ENCODE data around the gene CD55.

Gene CD55, protein sequence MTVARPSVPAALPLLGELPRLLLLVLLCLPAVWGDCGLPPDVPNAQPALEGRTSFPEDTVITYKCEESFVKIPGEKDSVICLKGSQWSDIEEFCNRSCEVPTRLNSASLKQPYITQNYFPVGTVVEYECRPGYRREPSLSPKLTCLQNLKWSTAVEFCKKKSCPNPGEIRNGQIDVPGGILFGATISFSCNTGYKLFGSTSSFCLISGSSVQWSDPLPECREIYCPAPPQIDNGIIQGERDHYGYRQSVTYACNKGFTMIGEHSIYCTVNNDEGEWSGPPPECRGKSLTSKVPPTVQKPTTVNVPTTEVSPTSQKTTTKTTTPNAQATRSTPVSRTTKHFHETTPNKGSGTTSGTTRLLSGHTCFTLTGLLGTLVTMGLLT

DNA sequence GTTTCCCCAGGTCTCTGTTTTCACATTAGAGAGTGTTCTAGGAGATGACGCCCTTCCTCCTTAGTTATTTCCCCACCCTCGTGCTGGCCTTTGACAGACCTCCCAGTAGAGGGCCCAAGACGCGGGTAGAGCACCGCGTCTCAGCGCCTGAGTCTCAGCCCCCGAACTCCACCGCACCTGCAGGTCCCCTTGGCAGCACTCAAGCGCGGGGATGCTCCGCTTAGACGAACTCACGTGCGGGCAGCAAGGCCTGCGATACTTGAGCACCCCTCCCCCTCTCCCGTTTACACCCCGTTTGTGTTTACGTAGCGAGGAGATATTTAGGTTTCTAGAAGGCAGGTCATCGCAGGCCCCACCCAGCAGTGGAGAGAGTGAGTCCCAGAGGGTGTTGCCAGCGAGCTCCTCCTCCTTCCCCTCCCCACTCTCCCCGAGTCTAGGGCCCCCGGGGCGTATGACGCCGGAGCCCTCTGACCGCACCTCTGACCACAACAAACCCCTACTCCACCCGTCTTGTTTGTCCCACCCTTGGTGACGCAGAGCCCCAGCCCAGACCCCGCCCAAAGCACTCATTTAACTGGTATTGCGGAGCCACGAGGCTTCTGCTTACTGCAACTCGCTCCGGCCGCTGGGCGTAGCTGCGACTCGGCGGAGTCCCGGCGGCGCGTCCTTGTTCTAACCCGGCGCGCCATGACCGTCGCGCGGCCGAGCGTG lies at the start of gene CD55:
Gene CD55, plus strand, starts transcription at position 600 of the 711 bp plus-strand sequence. Its CDS starts 88 bp downstream, at position 688.
- Histone ChIP-seq H3K9ac (ENCODE audit: low read length) (peak within 1 kb of the TSS; percentile 77), H3K27ac (ENCODE audit: low read depth, low read length) (peak within 1 kb of the TSS; percentile 53; the same call in 1 of the 2 replicates), H3K36me3 (ENCODE audit: control insufficient read depth, insufficient read depth, low read length) (peaks cover 13% of the 10 kb centered on the region; the same call in 1 of the 2 replicates), H3K27me3 (ENCODE audit: control insufficient read depth, insufficient read depth, low read length) (no peaks in the 10 kb centered on the region; the same call in 1 of the 2 replicates), H3K9me3 (ENCODE audit: control insufficient read depth, insufficient read depth, low read depth, low read length) (no peaks in the 10 kb centered on the region), H3K4me3 (ENCODE audit: low read depth, low read length) (peak within 1 kb of the TSS; percentile 81), H3K4me1 (ENCODE audit: control insufficient read depth, insufficient read depth, low read length) (peaks cover 10% of the 10 kb centered on the region)

DNA sequence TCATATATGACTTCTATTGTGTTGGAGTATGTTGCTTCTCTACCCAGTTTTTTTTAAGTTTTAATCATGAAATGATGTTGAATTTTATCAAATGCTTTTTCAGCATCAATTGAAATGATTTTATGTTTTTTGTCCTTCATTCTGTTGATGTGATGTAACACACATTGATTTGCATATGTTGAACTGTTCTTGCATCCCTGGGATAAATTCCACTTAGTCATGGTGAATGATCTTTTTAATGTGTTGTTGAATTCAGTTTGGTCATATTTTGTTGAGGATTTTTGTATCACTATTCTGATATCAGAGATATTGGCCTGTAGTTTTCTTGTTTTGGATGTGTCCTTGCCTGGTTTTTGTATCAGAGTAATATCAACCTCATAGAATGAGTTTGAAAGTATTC lies 46.6 kb upstream of the CD55 start:
- Histone ChIP-seq H3K27me3 (ENCODE audit: control insufficient read depth, insufficient read depth, low read length) (no peaks in the 10 kb centered on the region), H3K27ac (ENCODE audit: low read depth, low read length) (no peak overlapping the region), H3K9me3 (ENCODE audit: control insufficient read depth, insufficient read depth, low read depth, low read length) (no peaks in the 10 kb centered on the region), H3K4me1 (ENCODE audit: control insufficient read depth, insufficient read depth, low read length) (no peaks in the 10 kb centered on the region), H3K4me3 (ENCODE audit: low read depth, low read length) (no peak overlapping the region), H3K36me3 (ENCODE audit: control insufficient read depth, insufficient read depth, low read length) (no peaks in the 10 kb centered on the region), H3K9ac (ENCODE audit: low read length) (no peak overlapping the region)

DNA sequence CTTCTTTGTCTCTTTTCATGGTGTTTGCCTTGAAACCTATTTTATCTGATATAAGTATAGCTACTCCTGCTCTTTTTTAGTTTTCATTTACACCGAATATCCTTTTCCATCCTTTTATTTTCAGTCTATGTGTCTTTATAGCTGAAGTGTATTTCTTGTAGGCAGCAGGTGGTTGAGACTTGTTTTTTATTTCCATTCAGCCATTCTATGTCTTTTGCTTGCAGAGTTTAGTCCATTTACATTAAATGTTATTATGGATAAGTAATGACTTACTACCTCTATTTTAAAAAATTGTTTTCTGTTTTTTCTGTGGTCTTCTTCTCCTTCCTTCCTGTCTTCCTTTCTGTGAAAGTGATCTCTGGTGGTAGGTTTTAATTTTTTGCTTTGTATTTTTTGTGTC lies 45.0 kb upstream of the CD55 start:
- Histone ChIP-seq H3K4me1 (ENCODE audit: control insufficient read depth, insufficient read depth, low read length) (no peaks in the 10 kb centered on the region), H3K4me3 (ENCODE audit: low read depth, low read length) (no peak overlapping the region), H3K9ac (ENCODE audit: low read length) (no peak overlapping the region), H3K36me3 (ENCODE audit: control insufficient read depth, insufficient read depth, low read length) (no peaks in the 10 kb centered on the region), H3K27ac (ENCODE audit: low read depth, low read length) (no peak overlapping the region), H3K9me3 (ENCODE audit: control insufficient read depth, insufficient read depth, low read depth, low read length) (no peaks in the 10 kb centered on the region), H3K27me3 (ENCODE audit: control insufficient read depth, insufficient read depth, low read length) (no peaks in the 10 kb centered on the region)

DNA sequence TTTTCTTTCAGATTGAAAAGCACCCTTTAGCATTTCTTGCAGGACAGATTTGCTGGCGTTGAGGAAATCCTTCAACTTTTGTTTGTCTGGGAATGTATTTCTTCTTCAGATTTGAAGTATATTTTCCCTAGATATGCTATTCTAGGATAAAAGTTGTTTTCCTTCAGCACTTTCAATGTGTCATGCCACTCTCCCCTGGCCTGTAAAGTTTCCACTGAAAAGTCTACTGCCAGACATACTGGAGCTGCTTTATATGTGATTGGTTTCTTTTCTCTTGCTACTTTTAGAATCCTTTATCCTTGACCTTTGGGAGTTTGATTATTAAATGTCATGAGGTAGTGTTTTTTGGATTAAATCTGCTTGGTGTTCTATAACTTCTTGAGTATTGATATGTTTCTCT lies 44.2 kb upstream of the CD55 start:
- H3K9me3 ChIP-seq (ENCODE audit: control insufficient read depth, insufficient read depth, low read depth, low read length): no peaks in the 10 kb centered on the region
- no peaks in the 10 kb centered on the region for H3K36me3 ChIP-seq (ENCODE audit: control insufficient read depth, insufficient read depth, low read length)
- H3K9ac ChIP-seq (ENCODE audit: low read length): no peak overlapping the region
- no peaks in the 10 kb centered on the region for H3K27me3 ChIP-seq (ENCODE audit: control insufficient read depth, insufficient read depth, low read length)
- H3K27ac ChIP-seq (ENCODE audit: low read depth, low read length): no peak overlapping the region
- no peaks in the 10 kb centered on the region for H3K4me1 ChIP-seq (ENCODE audit: control insufficient read depth, insufficient read depth, low read length)
- H3K4me3 ChIP-seq (ENCODE audit: low read depth, low read length): no peak overlapping the region

DNA sequence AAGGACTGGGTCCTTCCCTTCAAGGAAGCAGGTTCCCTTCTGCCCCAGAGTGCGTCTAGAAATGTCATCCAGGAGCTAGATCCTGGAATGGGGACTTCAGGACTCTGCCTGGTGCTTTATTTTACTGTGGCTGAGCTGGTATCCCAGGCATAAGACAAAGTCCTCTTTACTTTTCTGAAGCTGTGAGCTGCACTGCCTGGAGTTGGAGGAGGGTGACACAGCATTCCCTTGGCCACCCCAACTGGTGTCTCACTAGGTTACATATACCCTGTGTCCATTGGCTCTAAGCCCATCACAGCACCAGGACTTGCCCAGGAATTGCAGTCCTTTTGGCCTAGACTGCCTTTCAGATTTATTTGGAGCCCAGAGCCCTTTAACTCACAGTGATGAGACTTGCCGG lies 41.8 kb upstream of the CD55 start:
- Histone ChIP-seq H3K4me3 (ENCODE audit: low read depth, low read length) (no peak overlapping the region), H3K27me3 (ENCODE audit: control insufficient read depth, insufficient read depth, low read length) (no peaks in the 10 kb centered on the region), H3K36me3 (ENCODE audit: control insufficient read depth, insufficient read depth, low read length) (no peaks in the 10 kb centered on the region), H3K27ac (ENCODE audit: low read depth, low read length) (no peak overlapping the region), H3K4me1 (ENCODE audit: control insufficient read depth, insufficient read depth, low read length) (no peaks in the 10 kb centered on the region), H3K9ac (ENCODE audit: low read length) (no peak overlapping the region), H3K9me3 (ENCODE audit: control insufficient read depth, insufficient read depth, low read depth, low read length) (no peaks in the 10 kb centered on the region)

DNA sequence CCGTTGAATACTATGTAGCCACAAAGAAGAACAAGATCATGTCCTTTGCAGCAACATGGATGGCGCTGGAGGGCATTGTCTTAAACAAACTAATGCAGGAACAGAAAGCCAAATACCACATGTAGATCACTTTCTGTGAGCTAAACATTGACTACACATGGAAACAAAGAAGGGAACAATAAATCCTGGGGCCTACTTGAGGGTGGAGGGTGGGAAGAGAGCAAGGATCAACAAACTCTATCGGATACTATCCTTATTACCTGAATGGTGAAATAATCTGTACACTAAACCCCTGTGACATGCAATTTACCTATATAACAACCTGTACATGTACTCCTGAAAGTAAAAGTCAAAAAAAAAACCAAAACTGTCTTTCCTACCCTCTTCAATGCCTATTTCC lies 40.8 kb upstream of the CD55 start:
- Histone ChIP-seq H3K4me1 (ENCODE audit: control insufficient read depth, insufficient read depth, low read length) (no peaks in the 10 kb centered on the region), H3K4me3 (ENCODE audit: low read depth, low read length) (no peak overlapping the region), H3K27me3 (ENCODE audit: control insufficient read depth, insufficient read depth, low read length) (no peaks in the 10 kb centered on the region), H3K9ac (ENCODE audit: low read length) (no peak overlapping the region), H3K27ac (ENCODE audit: low read depth, low read length) (no peak overlapping the region), H3K9me3 (ENCODE audit: control insufficient read depth, insufficient read depth, low read depth, low read length) (no peaks in the 10 kb centered on the region), H3K36me3 (ENCODE audit: control insufficient read depth, insufficient read depth, low read length) (no peaks in the 10 kb centered on the region)

DNA sequence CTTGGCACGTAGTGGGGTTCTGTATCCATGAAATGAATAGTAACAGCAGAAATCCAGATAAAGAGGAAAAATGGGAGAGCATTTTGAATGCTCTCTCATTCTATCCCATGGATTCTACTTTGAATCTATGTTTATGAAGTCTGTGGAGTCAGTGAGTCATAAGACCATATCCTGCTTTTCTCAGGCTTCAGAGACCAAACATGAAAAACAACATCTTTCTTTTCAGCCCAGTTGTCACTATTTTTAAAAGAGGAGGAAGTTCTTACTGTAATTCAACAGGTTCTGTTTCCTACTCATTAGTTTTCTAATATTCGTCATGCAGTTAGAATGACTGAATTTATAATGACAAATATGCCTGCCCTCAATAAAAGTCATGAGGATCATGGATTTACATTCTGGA lies 39.4 kb upstream of the CD55 start:
- Histone ChIP-seq H3K27ac (ENCODE audit: low read depth, low read length) (no peak overlapping the region), H3K4me1 (ENCODE audit: control insufficient read depth, insufficient read depth, low read length) (peaks cover 8% of the 10 kb centered on the region; the same call in 1 of the 2 replicates), H3K4me3 (ENCODE audit: low read depth, low read length) (no peak overlapping the region), H3K9me3 (ENCODE audit: control insufficient read depth, insufficient read depth, low read depth, low read length) (no peaks in the 10 kb centered on the region), H3K27me3 (ENCODE audit: control insufficient read depth, insufficient read depth, low read length) (no peaks in the 10 kb centered on the region), H3K9ac (ENCODE audit: low read length) (no peak overlapping the region), H3K36me3 (ENCODE audit: control insufficient read depth, insufficient read depth, low read length) (no peaks in the 10 kb centered on the region)

DNA sequence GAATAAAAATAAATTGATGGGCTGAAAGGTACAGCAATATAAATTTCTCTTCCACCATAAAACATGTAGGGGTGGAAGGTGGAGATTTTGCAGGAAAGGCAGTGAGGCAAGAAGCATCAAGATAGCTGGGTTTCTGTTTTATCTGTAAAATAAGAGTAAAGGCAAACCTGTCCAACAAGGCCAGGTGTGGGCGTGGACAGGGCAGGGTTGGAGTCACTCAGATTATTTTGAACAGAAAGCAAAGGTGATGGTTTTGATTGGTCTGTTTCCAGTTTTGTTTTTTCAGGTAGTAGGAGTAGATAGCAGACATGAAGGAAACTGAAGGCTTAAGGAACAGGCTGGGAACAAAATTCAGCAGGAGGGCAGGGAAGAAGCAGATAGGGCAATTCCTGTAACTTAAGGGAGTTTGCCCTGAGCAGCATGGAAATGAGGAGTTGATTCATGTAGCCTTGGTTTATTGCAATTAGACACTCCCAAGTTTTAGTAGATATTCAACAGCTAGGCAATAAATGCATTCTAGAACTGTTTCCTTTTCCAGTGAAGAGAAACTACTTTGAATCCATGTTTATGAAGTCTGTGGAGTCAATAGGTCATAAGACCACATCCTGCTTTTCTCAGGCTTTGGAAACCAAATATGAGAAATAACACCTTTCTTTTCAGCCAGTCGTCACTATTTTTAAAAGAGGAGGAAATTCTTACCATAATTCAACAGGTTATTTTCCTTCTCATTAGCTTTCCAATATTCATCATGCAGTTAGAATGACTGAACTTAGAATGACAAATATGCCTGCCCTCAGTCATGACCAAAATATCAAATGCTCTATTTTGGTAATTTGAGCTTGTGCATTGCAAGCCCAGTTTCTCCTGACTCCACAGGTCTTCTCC lies 38.7 kb upstream of the CD55 start:
- no peak overlapping the region for H3K4me3 ChIP-seq (ENCODE audit: low read depth, low read length)
- H3K36me3 ChIP-seq (ENCODE audit: control insufficient read depth, insufficient read depth, low read length): no peaks in the 10 kb centered on the region
- H3K9ac ChIP-seq (ENCODE audit: low read length): no peak overlapping the region
- no peak overlapping the region for H3K27ac ChIP-seq (ENCODE audit: low read depth, low read length)
- H3K9me3 ChIP-seq (ENCODE audit: control insufficient read depth, insufficient read depth, low read depth, low read length): no peaks in the 10 kb centered on the region
- peaks cover 12% of the 10 kb centered on the region; the same call in 1 of the 2 replicates for H3K4me1 ChIP-seq (ENCODE audit: control insufficient read depth, insufficient read depth, low read length)
- no peaks in the 10 kb centered on the region for H3K27me3 ChIP-seq (ENCODE audit: control insufficient read depth, insufficient read depth, low read length)

DNA sequence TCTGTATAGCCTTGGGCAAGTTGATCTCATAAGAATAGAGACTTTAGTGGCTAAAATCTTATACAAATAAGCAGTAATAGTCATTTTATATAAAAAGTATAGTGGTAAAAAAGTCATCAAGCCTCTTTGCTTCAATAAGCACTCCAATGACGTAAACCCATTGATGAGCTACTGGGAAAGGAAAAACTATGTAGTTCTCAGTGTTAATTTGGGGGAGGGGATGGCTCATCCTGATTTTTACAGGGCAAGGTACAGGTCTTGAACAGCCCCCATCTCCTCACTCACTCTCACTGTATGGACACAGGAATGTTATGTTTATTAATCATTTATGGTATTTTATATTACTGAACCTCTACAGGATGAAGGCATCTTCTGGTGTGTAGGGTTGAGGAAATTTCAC lies 38.1 kb upstream of the CD55 start:
- no peaks in the 10 kb centered on the region for H3K9me3 ChIP-seq (ENCODE audit: control insufficient read depth, insufficient read depth, low read depth, low read length)
- H3K4me1 ChIP-seq (ENCODE audit: control insufficient read depth, insufficient read depth, low read length): peaks cover 14% of the 10 kb centered on the region; the same call in 1 of the 2 replicates
- no peaks in the 10 kb centered on the region for H3K27me3 ChIP-seq (ENCODE audit: control insufficient read depth, insufficient read depth, low read length)
- no peak overlapping the region for H3K9ac ChIP-seq (ENCODE audit: low read length)
- no peak overlapping the region for H3K4me3 ChIP-seq (ENCODE audit: low read depth, low read length)
- no peaks in the 10 kb centered on the region for H3K36me3 ChIP-seq (ENCODE audit: control insufficient read depth, insufficient read depth, low read length)
- no peak overlapping the region for H3K27ac ChIP-seq (ENCODE audit: low read depth, low read length)

DNA sequence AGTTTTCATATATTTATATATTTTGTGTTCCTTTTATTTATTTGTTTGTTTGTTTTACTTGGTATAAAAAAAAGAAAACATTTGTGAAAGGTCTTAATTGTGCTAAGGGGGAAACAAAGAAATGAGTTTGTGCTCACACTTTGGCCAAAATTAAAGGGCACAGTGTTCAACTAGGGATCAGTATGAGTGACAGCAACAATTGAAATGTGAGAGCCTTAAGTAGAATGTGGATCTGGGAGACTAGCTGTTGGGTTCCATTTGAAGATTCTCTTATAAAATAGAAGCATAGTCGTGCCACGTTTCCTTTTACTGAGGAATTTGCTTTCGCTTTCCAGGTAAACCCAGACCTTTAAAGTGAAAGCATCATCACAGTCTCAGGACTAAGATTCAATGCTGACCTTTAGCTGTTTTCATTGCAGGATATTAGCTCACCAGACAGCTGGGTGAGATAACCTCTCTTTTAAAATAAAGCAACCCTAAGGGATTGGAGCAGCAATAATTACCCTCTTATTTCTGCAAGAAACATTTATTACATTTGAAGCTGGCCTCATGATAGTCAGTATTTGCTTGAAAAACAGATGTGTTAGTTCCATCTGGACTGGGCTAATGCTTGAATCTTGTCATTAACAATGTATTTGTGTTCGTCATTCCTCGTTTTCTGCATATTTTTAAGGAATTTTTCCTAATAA lies 37.1 kb upstream of the CD55 start:
- Histone ChIP-seq H3K27ac (ENCODE audit: low read depth, low read length) (no peak overlapping the region), H3K27me3 (ENCODE audit: control insufficient read depth, insufficient read depth, low read length) (no peaks in the 10 kb centered on the region), H3K4me1 (ENCODE audit: control insufficient read depth, insufficient read depth, low read length) (peaks cover 14% of the 10 kb centered on the region; the same call in 1 of the 2 replicates), H3K4me3 (ENCODE audit: low read depth, low read length) (no peak overlapping the region), H3K9ac (ENCODE audit: low read length) (no peak overlapping the region), H3K36me3 (ENCODE audit: control insufficient read depth, insufficient read depth, low read length) (no peaks in the 10 kb centered on the region), H3K9me3 (ENCODE audit: control insufficient read depth, insufficient read depth, low read depth, low read length) (peaks cover under 1% of the 10 kb centered on the region; the same call in 1 of the 2 replicates)

Measured in HUES6 (cell line).